Stimulated activated CD8-positive, alpha-beta memory T cell treated with anti-CD3 and anti-CD28 coated beads, Interleukin-7, amount 100 ng/mL, for 48 hours (primary cell): Measurements from ENCODE around the gene KRT1.
A peak's percentile ranks its signal among the peaks of the same experiment; 100 is the strongest.

ENCODE experiments used
- DNase-seq, 2 donors: peaks; one replicate each; pipeline ENCODE4 v3.0.0-alpha.2; 2020; ENCODE audit warnings: low read depth in 1 of 2; ENCODE audit errors: extremely low read depth in 1 of 2

KRT1 gene

DNA sequence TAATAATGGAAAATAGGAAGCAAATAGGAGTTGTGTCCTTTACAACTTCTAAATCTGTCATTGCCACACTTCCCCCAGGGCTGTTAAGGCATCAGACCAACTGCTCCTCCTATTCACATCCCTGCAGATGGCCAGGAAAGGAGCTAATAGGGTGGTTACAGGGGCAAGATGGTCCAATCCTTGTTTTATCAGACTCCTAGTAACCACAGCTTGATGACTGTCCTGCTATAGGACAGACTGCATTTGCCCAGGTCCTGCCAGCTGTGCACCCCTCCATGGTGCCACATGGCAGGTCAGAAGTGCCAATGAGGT, 17.3 kb downstream of the KRT1 start:
- no peak for DNase-seq

DNA sequence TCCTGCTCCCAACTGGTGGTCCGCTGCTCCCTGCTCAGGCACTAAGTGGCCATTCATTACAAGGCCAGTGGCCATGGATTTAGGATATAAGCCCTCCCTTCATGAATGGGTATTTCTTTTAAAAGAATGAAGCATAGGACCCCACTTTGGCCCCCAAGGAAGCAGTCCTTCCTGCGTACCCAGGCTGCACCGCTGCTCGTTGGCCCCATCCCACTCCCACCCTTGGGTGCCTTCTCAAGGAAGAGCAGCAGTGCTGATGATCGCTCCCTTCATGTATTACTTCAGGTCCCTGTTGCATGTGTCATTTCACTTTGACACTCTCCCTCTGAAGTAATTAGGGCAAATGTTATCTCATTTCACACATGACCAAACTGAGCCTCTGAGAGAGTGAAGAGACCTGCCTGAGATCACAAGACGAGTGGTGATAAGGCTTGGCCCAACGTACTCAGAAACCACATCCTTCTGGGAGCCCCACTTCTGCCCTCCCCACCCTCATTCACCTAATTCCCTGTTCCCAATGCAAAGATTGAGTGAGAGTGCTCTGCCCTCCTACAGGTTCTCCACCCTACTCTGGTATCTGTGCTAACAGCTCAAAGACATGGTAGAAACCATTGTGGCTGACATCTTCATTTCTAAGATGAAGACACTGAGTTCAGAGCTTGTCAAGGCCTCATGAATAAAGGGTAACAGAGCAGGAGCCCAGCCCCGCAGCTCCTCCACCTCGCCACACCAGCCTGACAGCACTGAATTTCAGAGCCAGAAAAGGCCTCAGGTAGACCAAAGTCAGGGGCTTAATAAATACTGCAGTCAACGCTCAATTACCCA, 17.9 kb downstream of the KRT1 start:
- no peak for DNase-seq

GRCh38 chr12:52661668-52662067, 18.5 kb downstream of the KRT1 start:
- DNase-seq = no peak

GRCh38 chr12:52660934-52661499, 19.2 kb downstream of the KRT1 start:
- DNase-seq = no peak

DNA sequence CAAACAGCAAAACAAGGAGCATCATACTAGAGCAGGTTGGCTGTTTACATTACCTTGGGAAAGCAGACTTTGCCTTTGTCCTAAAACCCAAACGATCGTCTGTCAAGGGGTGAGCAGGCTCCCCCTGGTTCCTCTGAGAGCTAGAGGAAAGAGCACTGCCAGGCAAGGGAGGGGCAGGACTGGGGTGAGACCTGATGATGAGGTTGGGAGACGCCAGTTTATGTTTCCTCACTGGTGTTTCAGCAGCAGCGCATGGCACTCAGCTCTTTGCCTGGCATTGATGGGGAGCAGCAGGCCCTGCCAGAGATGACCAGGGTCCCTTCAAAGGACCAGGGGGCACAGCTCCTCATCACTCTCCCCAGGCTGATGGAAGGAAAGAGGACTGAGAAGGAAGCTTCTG, 20.3 kb downstream of the KRT1 start:
- DNase-seq = no peak

GRCh38 chr12:52659395-52659794, 20.8 kb downstream of the KRT1 start:
- no peak for DNase-seq

DNA sequence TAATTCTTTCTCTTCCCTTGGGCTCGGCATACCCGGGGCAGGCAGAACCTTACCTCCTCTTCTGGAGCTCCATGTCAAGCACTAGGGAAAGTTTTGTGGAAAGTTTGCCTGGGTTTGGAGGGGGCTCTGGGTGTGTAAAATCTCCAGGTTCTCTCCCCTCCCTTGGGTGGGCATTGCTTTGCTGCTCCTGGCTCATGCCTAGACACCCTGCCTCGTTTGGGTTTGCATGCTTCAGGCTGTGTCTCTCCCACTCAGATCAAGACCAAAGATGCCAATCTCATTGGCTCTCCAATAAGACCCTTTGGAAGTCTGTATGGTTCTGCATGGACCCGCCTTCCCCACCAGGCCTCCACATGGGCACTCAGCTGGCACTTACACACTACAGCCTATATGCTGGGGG, 22.0 kb downstream of the KRT1 start:
- no peak for DNase-seq

DNA sequence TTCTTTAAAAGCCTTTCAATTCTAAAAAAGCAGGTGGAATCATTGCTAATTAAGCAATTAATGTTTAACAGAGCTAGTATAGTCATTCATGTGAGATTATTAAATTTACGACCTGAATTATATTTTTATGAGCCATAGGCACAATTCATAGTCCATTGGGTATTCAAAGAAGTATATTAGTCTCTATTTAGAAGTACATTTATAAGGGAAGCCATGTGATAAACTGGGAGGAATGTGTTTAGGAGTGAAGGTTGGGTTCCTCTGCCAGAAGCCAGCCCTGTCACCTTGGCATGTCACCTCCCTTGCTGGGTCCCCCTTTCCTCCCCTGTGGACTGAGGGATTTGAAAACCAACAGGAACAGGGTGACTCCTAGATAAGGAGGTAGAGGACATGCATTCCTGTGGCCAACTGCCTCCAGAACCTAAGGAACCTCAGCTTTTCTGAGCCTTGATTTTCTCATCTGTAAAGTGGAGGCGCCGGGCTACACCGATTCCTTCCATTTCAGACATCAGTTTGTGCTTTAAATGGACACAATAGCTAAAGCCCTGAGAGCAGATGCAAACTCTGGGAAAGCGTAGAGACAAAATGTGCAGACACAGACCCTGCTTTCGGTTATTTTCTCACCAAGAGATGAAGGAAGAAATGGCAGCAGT, 22.8 kb downstream of the KRT1 start:
- DNase-seq = no peak

GRCh38 chr12:52656616-52657015, 23.6 kb downstream of the KRT1 start:
- DNase-seq = no peak

DNA sequence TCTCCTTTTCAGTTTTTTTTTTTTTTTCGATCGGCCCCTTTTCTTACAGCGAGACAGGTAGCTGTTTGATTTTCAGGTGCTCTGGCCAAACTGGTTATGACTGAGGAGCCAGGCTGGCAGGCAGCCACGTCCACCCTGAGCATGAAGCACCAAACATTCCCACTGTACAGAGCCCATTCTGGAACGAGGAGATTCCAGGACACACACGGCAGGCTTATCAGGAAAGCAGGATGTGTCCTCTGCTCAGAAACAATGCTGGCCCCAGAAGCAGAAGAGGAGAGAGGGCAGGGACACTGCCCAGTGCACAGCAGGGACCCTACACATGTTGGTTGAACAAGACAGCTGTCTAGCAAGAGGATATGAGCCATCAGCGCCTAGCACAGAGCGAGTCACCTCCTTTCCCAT, 24.5 kb downstream of the KRT1 start:
- no peak for DNase-seq

GRCh38 chr12:52655251-52655650, 25.0 kb downstream of the KRT1 start:
- no peak for DNase-seq

DNA sequence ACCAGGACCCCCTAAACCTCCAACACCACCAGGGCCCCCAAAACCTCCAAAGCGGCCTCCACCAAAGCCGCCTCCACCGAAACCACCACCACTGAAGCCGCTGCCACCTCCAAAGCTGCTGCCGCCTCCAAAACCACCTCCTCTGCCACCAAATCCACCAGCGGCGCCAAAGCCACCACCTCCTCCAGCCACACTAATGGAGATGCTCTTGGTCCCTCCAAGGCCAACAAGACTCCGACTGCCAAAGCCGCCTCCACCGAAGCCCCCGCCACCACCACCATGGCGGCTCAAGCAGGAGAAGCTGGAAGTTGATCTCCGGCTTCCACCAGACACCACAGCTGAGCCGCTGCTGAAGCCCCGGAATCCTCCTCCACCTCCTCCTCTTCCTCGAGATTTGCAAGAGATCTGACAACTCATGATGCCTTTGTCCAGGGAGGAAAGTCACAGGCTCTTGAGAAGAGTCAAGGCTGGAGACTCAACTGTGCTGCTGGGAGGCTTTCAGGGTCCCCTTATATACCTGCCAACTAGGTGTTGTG, 28.4 kb downstream of the KRT1 start, which contains the start of gene KRT2:
Gene KRT2, minus strand, starts transcription at position 486 of the 536 bp plus-strand sequence. Its CDS starts 69 bp downstream, at position 417.
- no peak for DNase-seq

- no peak for DNase-seq
Measured at GRCh38 chr12:52650520-52651081, 29.6 kb downstream of the KRT1 start.

DNA sequence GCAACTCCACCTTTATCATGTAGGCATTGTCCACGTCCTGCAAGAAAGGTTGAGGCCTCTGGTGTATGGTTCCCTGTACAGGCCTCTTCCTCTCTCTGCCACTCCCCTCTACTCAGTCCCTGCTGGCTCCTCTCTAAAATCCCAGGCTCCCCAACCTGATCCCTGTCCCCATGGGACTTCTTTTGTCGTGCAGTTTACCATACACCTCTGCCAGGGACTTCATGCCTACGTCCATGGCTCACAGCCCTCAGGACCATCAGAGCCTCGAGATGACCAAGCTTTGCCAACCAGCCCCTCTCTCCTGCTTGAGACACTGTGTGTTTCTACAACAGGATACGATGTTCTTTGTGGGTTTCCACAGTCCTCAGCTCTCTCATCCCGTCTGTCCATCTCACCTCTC, 31.1 kb downstream of the KRT1 start:
- no peak for DNase-seq

DNA sequence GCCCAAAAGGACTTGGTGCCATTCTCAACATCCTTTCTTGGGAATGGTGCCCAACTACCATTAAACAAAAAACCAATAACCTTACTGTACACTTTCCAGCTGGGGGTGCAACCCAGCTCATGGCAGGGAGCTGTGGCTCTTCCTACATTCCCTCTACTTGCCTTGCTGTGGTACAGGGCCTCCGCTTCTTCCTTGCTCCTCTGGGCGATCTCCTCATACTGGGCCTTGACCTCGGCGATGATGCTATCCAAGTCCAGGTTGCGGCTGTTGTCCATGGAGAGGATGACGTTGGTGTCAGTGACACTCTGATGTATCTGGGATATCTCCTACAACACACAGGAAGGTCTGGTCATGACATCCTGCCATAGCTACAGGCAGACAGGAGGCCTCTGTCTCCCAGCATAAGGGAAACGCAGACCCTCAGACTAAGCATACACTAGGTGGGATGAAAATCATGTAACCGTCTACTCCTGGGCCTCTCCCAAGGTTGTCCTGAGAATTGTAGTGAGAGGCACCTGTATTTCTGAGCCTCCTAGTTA, 32.1 kb downstream of the KRT1 start:
- no peak for DNase-seq

- no peak for DNase-seq
Measured at GRCh38 chr12:52647601-52648000, 32.6 kb downstream of the KRT1 start.

GRCh38 chr12:52646613-52647012, 33.6 kb downstream of the KRT1 start:
- no peak for DNase-seq

- DNase-seq = no peak
Measured at GRCh38 chr12:52645982-52646381, 34.2 kb downstream of the KRT1 start.

DNA sequence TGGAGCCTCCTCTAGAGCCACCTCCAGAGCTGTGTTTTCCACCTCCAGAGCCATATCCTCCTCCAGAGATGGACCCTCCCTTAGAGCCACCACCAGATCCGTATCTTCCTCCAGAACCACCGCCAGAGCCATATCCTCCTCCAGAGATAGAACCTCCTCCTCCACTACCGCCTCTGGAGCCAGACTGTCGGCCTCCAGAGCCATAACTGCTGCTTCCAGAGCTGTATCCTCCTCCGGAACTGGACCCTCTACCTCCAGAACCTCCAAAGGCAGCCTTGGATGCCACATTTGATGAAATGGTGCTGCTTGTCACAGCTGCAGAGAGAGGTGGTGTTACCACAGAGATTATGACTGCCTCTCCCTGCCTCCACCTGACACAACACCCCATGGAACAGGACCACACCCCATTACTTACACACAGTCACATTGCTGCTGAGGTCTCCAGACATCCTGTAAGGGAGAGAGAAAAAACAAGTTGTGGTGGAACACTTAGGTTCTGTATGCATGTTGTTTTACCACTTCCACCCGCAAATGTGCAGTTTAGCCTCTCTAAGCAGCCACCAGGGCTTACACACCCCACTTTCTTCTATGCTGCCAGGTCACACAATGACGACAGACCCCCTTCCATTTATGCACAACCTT, 35.0 kb downstream of the KRT1 start:
- DNase-seq = peak in 1 of 2 donors; percentile 16

DNA sequence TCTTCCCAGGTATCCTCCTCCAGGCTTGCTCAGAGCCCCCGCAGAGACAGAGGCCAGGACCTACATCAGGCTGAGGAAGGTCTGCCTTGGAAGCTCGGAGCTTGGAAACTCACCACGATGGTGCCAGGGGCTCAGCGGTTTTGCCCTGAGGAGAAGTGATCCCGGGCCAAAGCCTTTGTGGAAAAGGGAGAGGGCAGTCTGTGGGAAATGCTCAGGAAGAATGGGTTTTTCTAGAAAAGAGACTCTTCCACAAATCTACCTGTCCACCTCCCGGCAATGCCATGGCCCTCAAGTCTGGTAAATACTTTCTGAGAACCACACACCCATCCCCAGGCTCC, 36.2 kb downstream of the KRT1 start:
- no peak for DNase-seq
